ENCODE data around the gene P2RY8. TPM values are rescaled to one million over a fixed set of nuclear protein-coding genes. Genes with fewer than 3 reads are reported as not detected.

P2RY8 gene
- polyA plus RNA-seq, 3 donors: 18.9 to 40.0 (median 33.3) TPM

- Histone ChIP-seq H3K9ac (ENCODE audit: insufficient read depth, low read length, poor library complexity, severe bottlenecking) (no peak overlapping the region), H3K79me2 (ENCODE audit: insufficient read depth, low read length) (peaks cover 90% of the 10 kb centered on the region), H3K36me3 (replicated peaks in 1 of 2; ENCODE audit: control insufficient read depth in 1 of 2, insufficient read depth in 2 of 2, low read length in 2 of 2) (peaks cover 9 to 37% of the 10 kb centered on the region in 2 donors), H4K20me1 (ENCODE audit: insufficient read depth, low read length) (peaks cover 79% of the 10 kb centered on the region), H3K27me3 (ENCODE audit: control insufficient read depth in 2 of 2, insufficient read depth in 2 of 2, low read length in 2 of 2) (no peaks in the 10 kb centered on the region), H3K4me2 (replicated peaks; ENCODE audit: extremely low read depth, low read length, poor library complexity, severe bottlenecking) (no peak overlapping the region), H3K4me1 (ENCODE audit: control insufficient read depth in 1 of 2, insufficient read depth in 2 of 2, low read length in 2 of 2) (peaks cover 7 to 14% of the 10 kb centered on the region in 2 donors), H3K4me3 (replicated peaks in 1 of 3; ENCODE audit: low read depth in 2 of 3, low read length in 3 of 3) (no peak overlapping the region), H2AFZ (ENCODE audit: insufficient read depth, low read depth, low read length, poor library complexity, severe bottlenecking) (no peak overlapping the region), H3K9me3 (replicated peaks in 1 of 2; ENCODE audit: control insufficient read depth in 1 of 2, insufficient read depth in 1 of 2, low read length in 2 of 2) (no peaks in the 10 kb centered on the region), H3K27ac (ENCODE audit: low read depth in 1 of 2, low read length in 2 of 2) (no peak overlapping the region)
- Mint-ChIP-seq H3K27ac (no peak overlapping the region), H3K36me3 (peaks cover 3 to 7% of the 10 kb centered on the region in 2 donors), H3K4me1 (peaks cover 7% of the 10 kb centered on the region), H3K27me3 (ENCODE audit: low read depth in 3 of 3) (no peaks in the 10 kb centered on the region), H3K9me3 (peaks cover 0 to 1% (median 0%) of the 10 kb centered on the region in 7 donors), H3K4me3 (no peak overlapping the region)
- WGBS (ENCODE audit: insufficient coverage): no CpG with 5 or more reads among the region's 6 CpGs
- DNase-seq: no peak
- no peak for TF ChIP-seq CTCF (IDR thresholded peaks at IDR 0.05)
- intact Hi-C loops (cut with micrococcal nuclease): loop anchor here in 1 of 2 donors (5.0 kb wide), 1 partner anchor 48 kb away; no protein-coding TSS in a partner anchor
These were observed 7.2 kb downstream of the P2RY8 start for GRCh38 chrX:1529756-1530155.

GRCh38 chrX:1529328-1529727 is 7.7 kb downstream of the P2RY8 start:
- peaks cover 90% of the 10 kb centered on the region for H3K79me2 ChIP-seq (ENCODE audit: insufficient read depth, low read length)
- H3K4me3 Mint-ChIP-seq: no peak overlapping the region
- no peaks in the 10 kb centered on the region for H3K9me3 ChIP-seq (replicated peaks in 1 of 2; ENCODE audit: control insufficient read depth in 1 of 2, insufficient read depth in 1 of 2, low read length in 2 of 2)
- no peaks in the 10 kb centered on the region for H3K27me3 ChIP-seq (ENCODE audit: control insufficient read depth in 2 of 2, insufficient read depth in 2 of 2, low read length in 2 of 2)
- 100% methylated on average over 1 of the region's 2 CpGs for WGBS (ENCODE audit: insufficient coverage)
- peak overlapping the region in 1 of 2 donors; percentile 28 for H3K27ac ChIP-seq (ENCODE audit: low read depth in 1 of 2, low read length in 2 of 2)
- H3K9ac ChIP-seq (ENCODE audit: insufficient read depth, low read length, poor library complexity, severe bottlenecking): no peak overlapping the region
- H4K20me1 ChIP-seq (ENCODE audit: insufficient read depth, low read length): peaks cover 79% of the 10 kb centered on the region
- H3K9me3 Mint-ChIP-seq: peaks cover 0 to 1% (median 0%) of the 10 kb centered on the region in 7 donors
- no peak overlapping the region for H3K4me2 ChIP-seq (replicated peaks; ENCODE audit: extremely low read depth, low read length, poor library complexity, severe bottlenecking)
- H3K4me3 ChIP-seq (replicated peaks in 1 of 3; ENCODE audit: low read depth in 2 of 3, low read length in 3 of 3): no peak overlapping the region
- intact Hi-C loops (cut with micrococcal nuclease): loop anchor here in 1 of 2 donors (5.0 kb wide), 1 partner anchor 48 kb away; no protein-coding TSS in a partner anchor
- no peak overlapping the region for H3K27ac Mint-ChIP-seq
- peaks cover 9 to 38% of the 10 kb centered on the region in 2 donors for H3K36me3 ChIP-seq (replicated peaks in 1 of 2; ENCODE audit: control insufficient read depth in 1 of 2, insufficient read depth in 2 of 2, low read length in 2 of 2)
- H3K36me3 Mint-ChIP-seq: peaks cover 3 to 7% of the 10 kb centered on the region in 2 donors
- TF ChIP-seq CTCF (IDR thresholded peaks at IDR 0.05): no peak
- no peaks in the 10 kb centered on the region for H3K27me3 Mint-ChIP-seq (ENCODE audit: low read depth in 3 of 3)
- no peak overlapping the region for H2AFZ ChIP-seq (ENCODE audit: insufficient read depth, low read depth, low read length, poor library complexity, severe bottlenecking)
- no peak for DNase-seq
- H3K4me1 Mint-ChIP-seq: peaks cover 4% of the 10 kb centered on the region
- H3K4me1 ChIP-seq (ENCODE audit: control insufficient read depth in 1 of 2, insufficient read depth in 2 of 2, low read length in 2 of 2): peaks cover 3 to 10% of the 10 kb centered on the region in 2 donors

Data from CD14-positive monocyte (primary cell).